ENCODE measurements around the gene BPIFB2. TPM values are rescaled to one million over a fixed set of nuclear protein-coding genes. Genes with fewer than 3 reads are reported as not detected.

The BPIFB2 gene
- total RNA-seq, 1 donor from 2014 or later, result not detected

DNA sequence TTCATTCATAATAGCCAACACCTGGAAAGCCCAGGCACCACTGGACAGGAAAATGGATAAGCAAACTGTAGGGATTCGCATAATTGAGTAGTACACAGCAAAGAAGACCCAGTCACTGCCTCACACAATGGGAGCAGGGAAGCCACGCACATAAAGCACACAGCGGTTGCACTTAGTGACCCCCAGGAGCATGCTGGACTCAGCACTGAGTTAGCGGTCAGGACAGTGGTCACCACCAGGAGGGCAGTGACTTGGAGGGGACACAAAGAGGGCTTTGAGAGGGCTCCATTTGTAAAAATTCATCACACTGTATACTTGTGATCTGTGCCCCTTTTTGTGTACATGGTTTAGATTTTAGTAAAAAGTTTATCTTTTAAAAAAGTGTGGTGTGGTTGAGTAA, 43.8 kb downstream of the BPIFB2 start:
- Mint-ChIP-seq H3K27ac (ENCODE audit: unreplicated experiment) (no peak overlapping the region), H3K9me3 (ENCODE audit: unreplicated experiment) (peaks cover 10% of the 10 kb centered on the region), H3K4me3 (ENCODE audit: unreplicated experiment) (no peak overlapping the region), H3K36me3 (ENCODE audit: unreplicated experiment) (peaks cover 4% of the 10 kb centered on the region), H3K27me3 (ENCODE audit: unreplicated experiment) (peaks cover 12% of the 10 kb centered on the region), H3K4me1 (ENCODE audit: low read depth, unreplicated experiment) (peaks cover 14% of the 10 kb centered on the region)
- no peak for DNase-seq
- TF ChIP-seq, protein P1, sequence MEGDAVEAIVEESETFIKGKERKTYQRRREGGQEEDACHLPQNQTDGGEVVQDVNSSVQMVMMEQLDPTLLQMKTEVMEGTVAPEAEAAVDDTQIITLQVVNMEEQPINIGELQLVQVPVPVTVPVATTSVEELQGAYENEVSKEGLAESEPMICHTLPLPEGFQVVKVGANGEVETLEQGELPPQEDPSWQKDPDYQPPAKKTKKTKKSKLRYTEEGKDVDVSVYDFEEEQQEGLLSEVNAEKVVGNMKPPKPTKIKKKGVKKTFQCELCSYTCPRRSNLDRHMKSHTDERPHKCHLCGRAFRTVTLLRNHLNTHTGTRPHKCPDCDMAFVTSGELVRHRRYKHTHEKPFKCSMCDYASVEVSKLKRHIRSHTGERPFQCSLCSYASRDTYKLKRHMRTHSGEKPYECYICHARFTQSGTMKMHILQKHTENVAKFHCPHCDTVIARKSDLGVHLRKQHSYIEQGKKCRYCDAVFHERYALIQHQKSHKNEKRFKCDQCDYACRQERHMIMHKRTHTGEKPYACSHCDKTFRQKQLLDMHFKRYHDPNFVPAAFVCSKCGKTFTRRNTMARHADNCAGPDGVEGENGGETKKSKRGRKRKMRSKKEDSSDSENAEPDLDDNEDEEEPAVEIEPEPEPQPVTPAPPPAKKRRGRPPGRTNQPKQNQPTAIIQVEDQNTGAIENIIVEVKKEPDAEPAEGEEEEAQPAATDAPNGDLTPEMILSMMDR (IDR thresholded peaks at IDR 0.05; ENCODE audit: partially characterized antibody, unreplicated experiment), result no peak

DNA sequence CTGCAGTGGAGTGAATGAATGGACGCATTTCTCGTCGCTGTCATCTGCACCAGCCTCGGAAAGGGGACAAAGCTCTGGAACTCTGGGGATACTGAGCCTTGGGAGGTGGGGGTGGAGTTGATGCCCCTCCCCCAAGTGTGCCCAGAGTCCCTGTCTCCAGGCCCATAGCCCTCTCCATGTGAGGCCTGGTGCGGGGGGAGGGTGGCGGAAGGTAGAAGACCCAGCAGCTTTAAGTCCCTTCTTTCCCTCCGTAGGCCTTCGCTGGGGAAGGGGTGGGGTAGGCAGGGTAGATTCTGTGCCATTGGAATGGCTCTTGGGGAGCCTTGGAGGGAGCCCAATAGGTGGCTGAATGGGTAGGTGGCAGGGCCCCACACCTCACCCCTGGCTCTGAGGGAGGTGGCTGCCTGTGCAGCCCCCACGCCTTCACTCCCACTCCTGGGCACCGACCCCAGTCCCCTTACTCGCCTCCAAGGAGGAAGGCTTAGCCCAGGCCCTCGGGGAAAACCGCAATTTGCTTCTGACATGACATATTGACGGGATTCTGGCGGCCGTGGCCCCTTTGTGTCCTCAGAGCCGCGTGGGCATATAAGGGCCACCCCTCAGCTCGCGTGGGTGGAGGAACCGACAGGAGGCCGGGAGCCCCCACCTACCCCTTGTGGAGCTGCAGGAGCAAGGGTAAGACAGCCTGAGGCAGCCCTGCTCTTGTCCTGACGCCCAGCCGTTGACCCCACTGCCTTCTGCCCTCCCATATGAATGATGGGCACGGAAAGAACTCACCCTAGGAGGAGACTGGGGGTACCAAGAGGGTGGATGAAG, 46.0 kb downstream of the BPIFB2 start, which contains the start of gene BPIFB3:
Gene BPIFB3 (plus strand): TSS at position 613 of the 816 bp plus-strand sequence. CDS start 1,533 bp downstream, outside the sequence.
- H3K27ac Mint-ChIP-seq (ENCODE audit: unreplicated experiment), result peak within 1 kb of the TSS; percentile 14

DNA sequence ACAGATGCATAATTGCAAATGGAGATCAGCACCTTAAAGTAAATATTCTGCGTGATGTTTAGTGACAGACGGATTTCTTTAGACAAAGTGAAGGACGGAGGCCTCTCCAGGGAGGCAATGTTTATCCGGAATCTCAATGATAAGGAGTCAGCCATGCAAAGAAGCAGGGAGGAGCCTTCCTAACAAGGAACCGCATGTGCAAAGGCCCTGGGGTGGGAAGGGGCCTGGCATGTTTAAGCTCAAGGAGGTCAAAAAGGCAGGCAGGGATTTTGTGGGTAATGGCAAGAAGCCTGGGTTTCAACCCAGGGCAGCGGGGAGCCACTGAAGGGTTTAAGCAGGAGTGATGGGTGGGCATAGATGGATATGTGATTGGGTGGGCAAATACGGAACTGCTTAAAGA, 46.9 kb downstream of the BPIFB2 start:
- Mint-ChIP-seq H3K9me3 (ENCODE audit: unreplicated experiment) (peaks cover 8% of the 10 kb centered on the region), H3K4me3 (ENCODE audit: unreplicated experiment) (peak overlapping the region; percentile 20), H3K4me1 (ENCODE audit: low read depth, unreplicated experiment) (peaks cover 14% of the 10 kb centered on the region), H3K27ac (ENCODE audit: unreplicated experiment) (peak overlapping the region; percentile 14), H3K27me3 (ENCODE audit: unreplicated experiment) (peaks cover 13% of the 10 kb centered on the region), H3K36me3 (ENCODE audit: unreplicated experiment) (no peaks in the 10 kb centered on the region)
- no peak for DNase-seq
- TF ChIP-seq, protein P1 (IDR thresholded peaks at IDR 0.05; ENCODE audit: partially characterized antibody, unreplicated experiment), result no peak

More for the DNA sequence above, 46.0 kb downstream of the BPIFB2 start, which contains the start of gene BPIFB3:
- Mint-ChIP-seq H3K9me3 (ENCODE audit: unreplicated experiment) (peaks cover 8% of the 10 kb centered on the region), H3K4me1 (ENCODE audit: low read depth, unreplicated experiment) (peaks cover 14% of the 10 kb centered on the region), H3K4me3 (ENCODE audit: unreplicated experiment) (peak within 1 kb of the TSS; percentile 20), H3K27me3 (ENCODE audit: unreplicated experiment) (peaks cover 12% of the 10 kb centered on the region), H3K36me3 (ENCODE audit: unreplicated experiment) (no peaks in the 10 kb centered on the region)
- TF ChIP-seq, protein P1 (IDR thresholded peaks at IDR 0.05; ENCODE audit: partially characterized antibody, unreplicated experiment), result no peak
- DNase-seq, result no peak

DNA sequence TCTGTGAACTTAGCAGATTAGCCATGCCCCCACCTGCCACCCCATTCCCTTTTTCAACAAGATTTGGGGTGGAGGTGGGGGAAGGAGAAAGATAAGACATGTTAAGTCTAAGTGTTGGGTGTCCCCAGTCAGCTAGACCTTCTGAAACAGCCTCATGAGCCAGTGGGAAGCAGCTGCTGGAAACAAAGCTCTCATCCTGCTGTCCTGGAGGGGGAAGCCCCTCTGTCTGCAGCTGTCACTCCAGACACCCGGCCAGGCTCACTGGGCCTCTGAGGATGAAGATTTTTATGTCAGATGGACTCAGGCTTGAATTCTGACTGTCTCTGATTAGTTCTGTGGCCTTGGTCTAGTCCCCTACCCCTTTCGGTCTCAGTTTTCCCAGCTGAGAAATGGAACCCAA, 47.3 kb downstream of the BPIFB2 start:
- Mint-ChIP-seq H3K27ac (ENCODE audit: unreplicated experiment) (peak overlapping the region; percentile 48), H3K36me3 (ENCODE audit: unreplicated experiment) (no peaks in the 10 kb centered on the region), H3K4me3 (ENCODE audit: unreplicated experiment) (no peak overlapping the region), H3K9me3 (ENCODE audit: unreplicated experiment) (peaks cover 8% of the 10 kb centered on the region), H3K4me1 (ENCODE audit: low read depth, unreplicated experiment) (peaks cover 14% of the 10 kb centered on the region), H3K27me3 (ENCODE audit: unreplicated experiment) (peaks cover 12% of the 10 kb centered on the region)
- TF ChIP-seq, protein P1 (IDR thresholded peaks at IDR 0.05; ENCODE audit: partially characterized antibody, unreplicated experiment), result no peak
- DNase-seq, result no peak

DNA sequence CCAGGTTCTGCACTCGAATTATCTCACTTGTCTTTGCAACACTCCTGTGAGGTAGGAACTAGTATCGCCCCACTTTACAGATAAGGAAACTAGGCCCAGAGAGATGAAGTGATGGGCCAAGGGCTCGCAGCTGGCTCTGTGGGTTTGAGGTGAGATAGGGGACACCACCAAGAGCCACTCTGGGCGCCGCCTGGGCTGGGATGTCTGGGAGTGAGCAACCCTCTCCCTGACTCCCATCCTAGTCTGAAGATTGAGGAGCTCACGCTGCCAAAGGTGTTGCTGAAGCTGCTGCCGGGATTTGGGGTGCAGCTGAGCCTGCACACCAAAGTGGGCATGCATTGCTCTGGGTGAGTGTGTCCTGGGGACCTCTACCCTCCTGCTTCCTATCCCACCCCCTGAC, 51.6 kb downstream of the BPIFB2 start:
- DNase-seq, result no peak
- Mint-ChIP-seq H3K27ac (ENCODE audit: unreplicated experiment) (no peak overlapping the region), H3K4me1 (ENCODE audit: low read depth, unreplicated experiment) (peaks cover 11% of the 10 kb centered on the region), H3K4me3 (ENCODE audit: unreplicated experiment) (no peak overlapping the region), H3K9me3 (ENCODE audit: unreplicated experiment) (peaks cover 7% of the 10 kb centered on the region), H3K36me3 (ENCODE audit: unreplicated experiment) (no peaks in the 10 kb centered on the region), H3K27me3 (ENCODE audit: unreplicated experiment) (peaks cover 16% of the 10 kb centered on the region)
- TF ChIP-seq, protein P1 (IDR thresholded peaks at IDR 0.05; ENCODE audit: partially characterized antibody, unreplicated experiment), result no peak
